CD4-positive, alpha-beta T cell (primary cell): ENCODE measurements around the gene ZNF276. TPM values are rescaled to one million over a fixed set of nuclear protein-coding genes. Genes with fewer than 3 reads are reported as not detected.
A peak's percentile ranks its signal among the peaks of the same experiment; 100 is the strongest.

ENCODE experiments used
- ATAC-seq: fragments of 200-7000 bp; cut with Tn5 transposase; one replicate; pipeline ENCODE4 v1.10.0; 2022; ENCODE audit warnings: mild to moderate bottlenecking; ENCODE audit not compliant: poor library complexity
- CTCF ChIA-PET: fragments of 350-600 bp; sonication (Branson Sonifier 250); formaldehyde crosslinking; loops from one replicate; lab custom pipeline; 2021; ENCODE audit warnings: antibody characterized with exemption, inconsistent platforms; lab: Charles Lee
- POLR2A ChIA-PET: fragments of 350-600 bp; sonication (Branson Sonifier 250); formaldehyde crosslinking; loops from one replicate; lab custom pipeline; 2021; ENCODE audit warnings: antibody characterized with exemption, inconsistent platforms; lab: Charles Lee
- DNase-seq, 14 experiments: peaks; one replicate each; pipeline ENCODE4 v3.0.0-alpha.2; 2013 to 2020; ENCODE audit warnings: mixed read lengths in 2 of 14
- H3K27ac ChIP-seq, 2 donors: one replicate each; pipeline versions ENCODE4 v1.5.1 to v1.7.0; 2013; ENCODE audit warnings: low read length in 2 of 2, low read depth in 1 of 2, mild to moderate bottlenecking in 1 of 2
- H3K27me3 ChIP-seq, 2 experiments: 1 replicate in 1 of 2; 2 replicates in 1 of 2; pipeline versions ENCODE4 v1.6.1 to v1.7.0; 2013; ENCODE audit warnings: low read length in 2 of 2, control low read depth in 1 of 2, mild to moderate bottlenecking in 1 of 2, moderate library complexity in 1 of 2; ENCODE audit not compliant: insufficient read depth in 2 of 2, control insufficient read depth in 1 of 2
- H3K36me3 ChIP-seq: one replicate; pipeline ENCODE4 v1.6.1; 2013; ENCODE audit warnings: low read length, control low read depth; ENCODE audit not compliant: insufficient read depth
- H3K4me1 ChIP-seq: one replicate; pipeline ENCODE4 v1.6.1; 2013; ENCODE audit warnings: low read length, control low read depth; ENCODE audit not compliant: insufficient read depth
- H3K4me3 ChIP-seq: one replicate; pipeline ENCODE4 v1.5.1; 2013; ENCODE audit warnings: mild to moderate bottlenecking, low read length, moderate library complexity
- H3K9me3 ChIP-seq, 2 experiments: 1 replicate in 1 of 2; 2 replicates in 1 of 2; pipeline versions ENCODE4 v1.6.1 to v1.7.0; 2013; ENCODE audit warnings: low read length in 2 of 2, mild to moderate bottlenecking in 2 of 2, control low read depth in 1 of 2, moderate library complexity in 1 of 2; ENCODE audit not compliant: control insufficient read depth in 1 of 2, insufficient read depth in 1 of 2
- H3K27ac Mint-ChIP-seq: one replicate; pipeline ENCODE4 v1.8.0; 2020; ENCODE audit warnings: mixed read lengths
- H3K27me3 Mint-ChIP-seq: one replicate; pipeline ENCODE4 v1.8.0; 2021; ENCODE audit warnings: mixed read lengths
- H3K36me3 Mint-ChIP-seq: one replicate; pipeline ENCODE4 v1.8.0; 2021; ENCODE audit warnings: low read depth, mixed read lengths
- H3K4me1 Mint-ChIP-seq: one replicate; pipeline ENCODE4 v1.8.0; 2021; ENCODE audit warnings: low read depth, mixed read lengths
- H3K4me3 Mint-ChIP-seq: one replicate; pipeline ENCODE4 v1.8.0; 2020; ENCODE audit warnings: mild to moderate bottlenecking, mixed read lengths
- H3K9me3 Mint-ChIP-seq: one replicate; pipeline ENCODE4 v1.8.0; 2020; ENCODE audit warnings: mixed read lengths
- CTCF ChIP-seq: fragments of 200-600 bp; IDR thresholded peaks from one replicate; pipeline ENCODE4 v1.8.0; 2022; ENCODE audit warnings: antibody characterized with exemption, mild to moderate bottlenecking
- intact Hi-C, 2 experiments: fragments of 100-400 bp; cut with DNase I in 1 of 2; cut with micrococcal nuclease in 1 of 2; formaldehyde crosslinking; loops; one replicate each; pipeline versions ENCODE4 v1.15.1 to v1.9.0; 2023 to 2025; cut with DNase I, micrococcal nuclease
- total RNA-seq, 174 experiments: library from RNA in 2 of 174; stranded (reverse) in 2 of 174; gene quantifications; one replicate each; pipeline ENCODE4 v1.2.3 and lab custom pipeline; 2021 to 2026

Gene ZNF276
- total RNA-seq, 2 experiments from 2014 or later, result 127 to 137 TPM

- TF ChIP-seq CTCF, result no peak
- peak overlapping the region; percentile 87 for H3K4me3 Mint-ChIP-seq
- peak overlapping the region; percentile 88 for H3K27ac Mint-ChIP-seq
- H3K4me1 Mint-ChIP-seq, result peaks cover 29% of the 10 kb centered on the region
- ChIA-PET CTCF (interaction anchor here (0.6 kb wide), 1 partner anchor 443 kb away, joined by 3 read pairs; no protein-coding TSS in a partner anchor), POLR2A (interaction anchor here (1.0 to 1.3 kb wide), 2 partner anchors 30 to 36 kb away, joined by 4 read pairs; no protein-coding TSS in a partner anchor)
- Histone ChIP-seq H3K4me1 (peaks cover 58% of the 10 kb centered on the region), H3K27me3 (no peaks in the 10 kb centered on the region), H3K27ac (no peak overlapping the region), H3K36me3 (no peaks in the 10 kb centered on the region), H3K9me3 (no peaks in the 10 kb centered on the region), H3K4me3 (no peak overlapping the region)
- H3K9me3 Mint-ChIP-seq, result no peaks in the 10 kb centered on the region
- ATAC-seq (peak; percentile 43), DNase-seq (peak in 4 of 14 experiments; percentile 7 to 68 (median 34))
- intact Hi-C loops, result no loop called here
- H3K27me3 Mint-ChIP-seq, result no peaks in the 10 kb centered on the region
- H3K36me3 Mint-ChIP-seq, result peaks cover 4% of the 10 kb centered on the region
These were observed 38.5 kb downstream of the ZNF276 start for GRCh38 chr16:89759746-89760340.

- H3K4me3 ChIP-seq, result peak overlapping the region; percentile 48
- ChIA-PET POLR2A (interaction anchor here (0.7 to 2.3 kb wide), 16 partner anchors 12 to 112 kb away, joined by 3 to 30 read pairs (median 3); partner anchors contain the start of genes TCF25 and VPS9D1), CTCF (interaction anchor here (0.7 to 2.0 kb wide), 7 partner anchors 18 to 253 kb away, joined by 3 to 13 read pairs (median 5); partner anchors contain the start of gene SPG7)
- H3K27me3 ChIP-seq, result no peaks in the 10 kb centered on the region
- peak overlapping the region; percentile 88 for H3K27ac Mint-ChIP-seq
- peaks cover 29% of the 10 kb centered on the region for H3K4me1 Mint-ChIP-seq
- H3K36me3 ChIP-seq, result no peaks in the 10 kb centered on the region
- H3K4me3 Mint-ChIP-seq, result peak overlapping the region; percentile 87
- intact Hi-C loops, result no loop called here
- no peaks in the 10 kb centered on the region for H3K27me3 Mint-ChIP-seq
- no peak for TF ChIP-seq CTCF
- DNase-seq (peak in 4 of 14 experiments; percentile 41 to 66 (median 49)), ATAC-seq (peak; percentile 68)
- H3K36me3 Mint-ChIP-seq, result peaks cover 4% of the 10 kb centered on the region
- peak overlapping the region in 1 of 2 donors; percentile 24 for H3K27ac ChIP-seq
- no peaks in the 10 kb centered on the region for H3K9me3 Mint-ChIP-seq
- H3K4me1 ChIP-seq, result peaks cover 65% of the 10 kb centered on the region
- no peaks in the 10 kb centered on the region for H3K9me3 ChIP-seq
These were observed 40.1 kb downstream of the ZNF276 start for GRCh38 chr16:89761304-89761922.

GRCh38 chr16:89764711-89765201 lies 43.4 kb downstream of the ZNF276 start:
- H3K36me3 Mint-ChIP-seq, result peaks cover 4% of the 10 kb centered on the region
- ChIA-PET POLR2A (interaction anchor here (1.2 to 1.7 kb wide), 2 partner anchors 24 to 64 kb away, joined by 3 to 4 read pairs; partner anchors contain the start of gene SPATA2L), CTCF (interaction anchor here (1.9 kb wide), 1 partner anchor 64 kb away, joined by 4 read pairs; no protein-coding TSS in a partner anchor)
- Histone ChIP-seq H3K4me1 (peaks cover 51% of the 10 kb centered on the region), H3K27ac (peak overlapping the region; percentile 30 to 61), H3K9me3 (no peaks in the 10 kb centered on the region), H3K36me3 (peaks cover 1% of the 10 kb centered on the region), H3K27me3 (no peaks in the 10 kb centered on the region), H3K4me3 (peak overlapping the region; percentile 54)
- ATAC-seq (peak; percentile 48), DNase-seq (peak in 7 of 14 experiments; percentile 7 to 80 (median 49))
- peaks cover 29% of the 10 kb centered on the region for H3K4me1 Mint-ChIP-seq
- peak overlapping the region; percentile 83 for H3K27ac Mint-ChIP-seq
- no peaks in the 10 kb centered on the region for H3K27me3 Mint-ChIP-seq
- no peaks in the 10 kb centered on the region for H3K9me3 Mint-ChIP-seq
- peak overlapping the region; percentile 61 for H3K4me3 Mint-ChIP-seq
- no peak for TF ChIP-seq CTCF
- intact Hi-C loops, result no loop called here
